ENCODE data around the gene CCKAR. TPM values are rescaled to one million over a fixed set of nuclear protein-coding genes. Genes with fewer than 3 reads are reported as not detected.

The CCKAR gene
- total RNA-seq (2022; extraction: Qiagen RNA extraction), result not detected in 5 replicates

DNA sequence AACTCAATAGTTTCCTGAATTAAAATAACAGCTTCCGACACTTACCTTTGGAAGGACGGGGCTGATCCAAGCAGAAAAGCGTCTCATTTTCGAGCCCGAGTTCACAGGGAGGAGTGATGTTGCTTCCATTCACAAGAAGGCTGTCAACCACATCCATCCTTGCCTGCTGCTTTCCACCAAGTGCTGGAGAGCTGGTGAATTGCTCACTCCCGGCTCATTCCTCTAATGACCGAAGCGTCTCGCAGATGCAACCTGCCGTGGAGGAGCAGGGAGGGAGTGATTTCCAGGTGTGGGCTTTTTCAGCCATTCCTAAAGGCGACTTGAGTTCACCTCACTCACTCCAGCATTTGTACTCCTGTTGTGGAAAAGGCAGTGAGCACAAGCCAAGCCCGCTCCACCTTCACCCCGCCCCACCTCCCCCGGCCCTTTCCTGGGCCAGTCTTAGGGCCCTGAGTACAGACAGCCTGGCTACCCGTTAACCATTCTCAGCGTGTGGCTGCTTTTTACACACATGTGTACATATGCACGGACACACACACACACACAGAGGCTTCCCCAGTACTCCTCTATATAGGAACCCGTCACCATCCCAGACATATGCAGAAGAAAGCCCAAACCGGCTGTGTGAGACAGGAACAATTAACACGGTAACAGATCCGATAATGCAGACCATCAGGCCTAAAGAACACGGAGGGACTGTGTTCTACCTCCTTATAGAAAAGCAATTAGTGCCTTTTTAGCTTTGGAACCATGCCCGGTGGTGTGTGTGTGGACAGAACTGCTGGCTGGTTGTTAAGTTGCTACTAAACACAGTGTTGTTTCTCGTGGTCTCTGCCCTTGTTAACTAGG lies at the start of gene CCKAR:
CCKAR (minus strand) TSS at position 374 of the 849 bp plus-strand sequence; CDS start at position 157, 217 bp downstream.

Other genes with a start within 250 kb of the CCKAR start
- 9.3 to 15.3 TPM (median 12.0 TPM) in 5 replicates for gene RBPJ, start 169.5 kb downstream of the CCKAR start, total RNA-seq (2022; extraction: Qiagen RNA extraction)
- 3.7 to 5.4 TPM (median 4.5 TPM) in 5 replicates for gene TBC1D19, start 93.6 kb upstream of the CCKAR start, total RNA-seq (2022; extraction: Qiagen RNA extraction)